ENCODE results near the gene PYGB. TPM values are rescaled to one million over a fixed set of nuclear protein-coding genes. Genes with fewer than 3 reads are reported as not detected.

Gene PYGB
- total RNA-seq, 2 experiments from 2014 or later: 29.3 to 29.5 TPM

- Mint-ChIP-seq H3K36me3 (peaks cover 2% of the 10 kb centered on the region), H3K27me3 (no peaks in the 10 kb centered on the region), H3K27ac (no peak overlapping the region), H3K4me3 (no peak overlapping the region), H3K4me1 (no peaks in the 10 kb centered on the region), H3K9me3 (no peaks in the 10 kb centered on the region)
- ATAC-seq (ENCODE audit: low read depth) (peak; percentile 45), DNase-seq (peak; percentile 57)
- POLR2A ChIA-PET: no interaction called here
These were observed 46.8 kb downstream of the PYGB start for GRCh38 chr20:25294459-25295385.

- no peak overlapping the region for H3K27ac Mint-ChIP-seq
These were observed 47.7 kb downstream of the PYGB start for GRCh38 chr20:25295386-25296093.

GRCh38 chr20:25296094-25297093 is 48.5 kb downstream of the PYGB start:
- Mint-ChIP-seq H3K27ac (no peak overlapping the region), H3K36me3 (peaks cover 2% of the 10 kb centered on the region), H3K4me3 (no peak overlapping the region), H3K9me3 (no peaks in the 10 kb centered on the region), H3K27me3 (no peaks in the 10 kb centered on the region), H3K4me1 (no peaks in the 10 kb centered on the region)
- ATAC-seq (ENCODE audit: low read depth) (peak; percentile 37), DNase-seq (peak; percentile 44)
- POLR2A ChIA-PET: no interaction called here

More at GRCh38 chr20:25295386-25296093, 47.7 kb downstream of the PYGB start:
- H3K4me1 Mint-ChIP-seq: no peaks in the 10 kb centered on the region
- peaks cover 2% of the 10 kb centered on the region for H3K36me3 Mint-ChIP-seq
- H3K4me3 Mint-ChIP-seq: no peak overlapping the region
- no peak for DNase-seq
- no peaks in the 10 kb centered on the region for H3K27me3 Mint-ChIP-seq
- H3K9me3 Mint-ChIP-seq: no peaks in the 10 kb centered on the region
- POLR2A ChIA-PET: no interaction called here
- ATAC-seq (ENCODE audit: low read depth): no peak

GRCh38 chr20:25297141-25297905 is 49.4 kb downstream of the PYGB start:
- POLR2A ChIA-PET: no interaction called here
- no peak overlapping the region for H3K4me3 Mint-ChIP-seq
- H3K27me3 Mint-ChIP-seq: no peaks in the 10 kb centered on the region
- DNase-seq: no peak
- H3K4me1 Mint-ChIP-seq: no peaks in the 10 kb centered on the region
- H3K9me3 Mint-ChIP-seq: no peaks in the 10 kb centered on the region
- no peak for ATAC-seq (ENCODE audit: low read depth)
- no peak overlapping the region for H3K27ac Mint-ChIP-seq
- H3K36me3 Mint-ChIP-seq: peaks cover 2% of the 10 kb centered on the region

GRCh38 chr20:25299806-25300205 is 51.9 kb downstream of the PYGB start:
- no peak overlapping the region for H3K4me3 Mint-ChIP-seq
- no peak for ATAC-seq (ENCODE audit: low read depth)
- POLR2A ChIA-PET: no interaction called here
- H3K4me1 Mint-ChIP-seq: no peaks in the 10 kb centered on the region
- no peaks in the 10 kb centered on the region for H3K27me3 Mint-ChIP-seq
- DNase-seq: no peak
- no peak overlapping the region for H3K27ac Mint-ChIP-seq
- H3K9me3 Mint-ChIP-seq: no peaks in the 10 kb centered on the region
- H3K36me3 Mint-ChIP-seq: peaks cover 2% of the 10 kb centered on the region

GRCh38 chr20:25300496-25301170 is 52.7 kb downstream of the PYGB start:
- Mint-ChIP-seq H3K4me3 (no peak overlapping the region), H3K9me3 (no peaks in the 10 kb centered on the region), H3K27ac (no peak overlapping the region), H3K36me3 (no peaks in the 10 kb centered on the region), H3K27me3 (no peaks in the 10 kb centered on the region), H3K4me1 (no peaks in the 10 kb centered on the region)
- POLR2A ChIA-PET: no interaction called here
- DNase-seq: no peak
- ATAC-seq (ENCODE audit: low read depth): no peak

- Mint-ChIP-seq H3K27me3 (no peaks in the 10 kb centered on the region), H3K27ac (no peak overlapping the region), H3K36me3 (peaks cover 3% of the 10 kb centered on the region), H3K4me3 (no peak overlapping the region), H3K9me3 (no peaks in the 10 kb centered on the region), H3K4me1 (no peaks in the 10 kb centered on the region)
- POLR2A ChIA-PET: no interaction called here
- ATAC-seq (ENCODE audit: low read depth): no peak
- DNase-seq: no peak
These were observed 53.6 kb downstream of the PYGB start for GRCh38 chr20:25301357-25301920.

GRCh38 chr20:25302596-25302995 is 54.7 kb downstream of the PYGB start:
- Mint-ChIP-seq H3K9me3 (no peaks in the 10 kb centered on the region), H3K27ac (no peak overlapping the region), H3K27me3 (no peaks in the 10 kb centered on the region), H3K4me3 (no peak overlapping the region), H3K4me1 (no peaks in the 10 kb centered on the region), H3K36me3 (peaks cover 5% of the 10 kb centered on the region)
- POLR2A ChIA-PET: no interaction called here
- DNase-seq: no peak
- ATAC-seq (ENCODE audit: low read depth): no peak

- ATAC-seq (ENCODE audit: low read depth): no peak
- Mint-ChIP-seq H3K36me3 (peaks cover 5% of the 10 kb centered on the region), H3K9me3 (no peaks in the 10 kb centered on the region), H3K4me3 (no peak overlapping the region), H3K27me3 (no peaks in the 10 kb centered on the region), H3K4me1 (no peaks in the 10 kb centered on the region), H3K27ac (no peak overlapping the region)
- DNase-seq: no peak
- POLR2A ChIA-PET: no interaction called here
These were observed 55.6 kb downstream of the PYGB start for GRCh38 chr20:25303292-25304024.

- no peak for ATAC-seq (ENCODE audit: low read depth)
- Mint-ChIP-seq H3K27me3 (no peaks in the 10 kb centered on the region), H3K9me3 (no peaks in the 10 kb centered on the region), H3K4me3 (no peak overlapping the region), H3K4me1 (peaks cover under 1% of the 10 kb centered on the region), H3K27ac (no peak overlapping the region), H3K36me3 (peaks cover 5% of the 10 kb centered on the region)
- POLR2A ChIA-PET: no interaction called here
- DNase-seq: no peak
These were observed 56.2 kb downstream of the PYGB start for GRCh38 chr20:25304025-25304549.

Data from activated naive CD8-positive, alpha-beta T cell treated with anti-CD3 and anti-CD28 coated beads, Interleukin-2, amount 10 ng/mL, durations not matched to agents 7 days and 5 days (primary cell).